DOHH2 (cell line): ENCODE data around the gene SMC1B.

Source experiments
- CTCF ChIP-seq: fragments of 200-600 bp; sonication (generic); IDR thresholded peaks from one replicate; pipeline ENCODE4 v1.5.1; 2014; ENCODE audit warnings: antibody characterized with exemption, mild to moderate bottlenecking, low read depth, low read length; ENCODE audit not compliant: poor library complexity, severe bottlenecking
- EZH2phosphoT487 ChIP-seq: fragments of 200-600 bp; sonication (generic); IDR thresholded peaks from 2 replicates; pipeline ENCODE4 v1.6.1; 2017; ENCODE audit warnings: borderline replicate concordance, mild to moderate bottlenecking, antibody characterized with exemption, low read length, moderate library complexity, mixed read lengths

GRCh38 chr22:45446216-45446615, 32.8 kb upstream of the SMC1B start:
- TF ChIP-seq CTCF (no peak), EZH2phosphoT487 (no peak)
